Measurements from ENCODE around the gene SLC24A4. TPM values are rescaled to one million over a fixed set of nuclear protein-coding genes. Genes with fewer than 3 reads are reported as not detected.

The SLC24A4 gene
- total and polyA plus RNA-seq, 4 donors, result 0.47 to 2.4 (median 1.0) TPM

- no peak overlapping the region for H3K27ac ChIP-seq (ENCODE audit: low read depth in 1 of 2, low read length in 1 of 2)
- 78 to 84% methylated on average over 13 of the region's 13 CpGs for WGBS, 2 donors
- H3K9me3 ChIP-seq (ENCODE audit: control insufficient read depth in 4 of 4, insufficient read depth in 3 of 4, low read length in 3 of 4), result peaks cover 0 to 4% (median 0%) of the 10 kb centered on the region in 4 donors
- no peaks in the 10 kb centered on the region for H3K36me3 ChIP-seq (ENCODE audit: control insufficient read depth in 4 of 4, insufficient read depth in 4 of 4, low read length in 4 of 4)
- TF ChIP-seq CTCF (IDR thresholded peaks at IDR 0.05; ENCODE audit: control extremely low read depth, extremely low read depth), result no peak
- H3K4me1 ChIP-seq (ENCODE audit: control insufficient read depth in 5 of 5, insufficient read depth in 5 of 5, low read length in 5 of 5), result no peaks in the 10 kb centered on the region
- no peak overlapping the region for H3K4me3 ChIP-seq
- no peak for ATAC-seq (ENCODE audit: insufficient read depth, low FRiP score)
- no peaks in the 10 kb centered on the region for H3K27me3 ChIP-seq (ENCODE audit: control insufficient read depth in 3 of 3, insufficient read depth in 3 of 3, low read length in 2 of 3)
- no peak overlapping the region for H3K9ac ChIP-seq (ENCODE audit: insufficient read depth in 1 of 2, low read length in 2 of 2)
- no peak for DNase-seq
These were observed 91.9 kb downstream of the SLC24A4 start for GRCh38 chr14:92414690-92415445.

GRCh38 chr14:92415969-92416368 is 93.0 kb downstream of the SLC24A4 start:
- Histone ChIP-seq H3K4me1 (ENCODE audit: control insufficient read depth in 5 of 5, insufficient read depth in 5 of 5, low read length in 5 of 5) (no peaks in the 10 kb centered on the region), H3K36me3 (ENCODE audit: control insufficient read depth in 4 of 4, insufficient read depth in 4 of 4, low read length in 4 of 4) (no peaks in the 10 kb centered on the region), H3K4me3 (no peak overlapping the region), H3K27ac (ENCODE audit: low read depth in 1 of 2, low read length in 1 of 2) (no peak overlapping the region), H3K27me3 (ENCODE audit: control insufficient read depth in 3 of 3, insufficient read depth in 3 of 3, low read length in 2 of 3) (no peaks in the 10 kb centered on the region), H3K9me3 (ENCODE audit: control insufficient read depth in 4 of 4, insufficient read depth in 3 of 4, low read length in 3 of 4) (peaks cover 0 to 4% (median 0%) of the 10 kb centered on the region in 4 donors), H3K9ac (ENCODE audit: insufficient read depth in 1 of 2, low read length in 2 of 2) (no peak overlapping the region)
- ATAC-seq (ENCODE audit: insufficient read depth, low FRiP score) (no peak), DNase-seq (no peak)
- TF ChIP-seq CTCF (IDR thresholded peaks at IDR 0.05; ENCODE audit: control extremely low read depth, extremely low read depth), result no peak
- 82 to 84% methylated on average over 9 of the region's 9 CpGs for WGBS, 2 donors

- Histone ChIP-seq H3K27ac (ENCODE audit: low read depth in 1 of 2, low read length in 1 of 2) (no peak overlapping the region), H3K4me3 (no peak overlapping the region), H3K27me3 (ENCODE audit: control insufficient read depth in 3 of 3, insufficient read depth in 3 of 3, low read length in 2 of 3) (no peaks in the 10 kb centered on the region), H3K9ac (ENCODE audit: insufficient read depth in 1 of 2, low read length in 2 of 2) (no peak overlapping the region), H3K36me3 (ENCODE audit: control insufficient read depth in 4 of 4, insufficient read depth in 4 of 4, low read length in 4 of 4) (no peaks in the 10 kb centered on the region), H3K9me3 (ENCODE audit: control insufficient read depth in 4 of 4, insufficient read depth in 3 of 4, low read length in 3 of 4) (peaks cover 0 to 4% (median 0%) of the 10 kb centered on the region in 4 donors), H3K4me1 (ENCODE audit: control insufficient read depth in 5 of 5, insufficient read depth in 5 of 5, low read length in 5 of 5) (no peaks in the 10 kb centered on the region)
- no peak for TF ChIP-seq CTCF (IDR thresholded peaks at IDR 0.05; ENCODE audit: control extremely low read depth, extremely low read depth)
- ATAC-seq (ENCODE audit: insufficient read depth, low FRiP score), result no peak
- DNase-seq, result no peak
- 84 to 89% methylated on average over 2 of the region's 2 CpGs for WGBS, 2 donors
These were observed 93.6 kb downstream of the SLC24A4 start for GRCh38 chr14:92416544-92416943.

Data from lung (tissue), 12 donors.